ENCODE data around the gene ZNF773.
"Not testable (repeated sequence)": the region's sequence is repeated elsewhere in the genome, so short reads cannot be mapped to it uniquely, and the experiment has no call there.

ZNF773 gene

GRCh38 chr19:57499680-57500395 lies at the start of gene ZNF773:
Gene ZNF773, plus strand, starts transcription at chr19:57499938. Its CDS starts 143 bp downstream, at chr19:57500081.
- peak within 1 kb of the TSS; percentile 51 for H3K4me3 Mint-ChIP-seq
- peak within 1 kb of the TSS; percentile 26 for H3K27ac Mint-ChIP-seq
- ATAC-seq = peak; percentile 100
- H3K4me1 Mint-ChIP-seq = peaks cover 41% of the 10 kb centered on the region
- H3K9me3 Mint-ChIP-seq = peaks cover 25% of the 10 kb centered on the region
- not testable (repeated sequence) for H3K27me3 Mint-ChIP-seq
- peaks cover 54% of the 10 kb centered on the region for H3K36me3 Mint-ChIP-seq

GRCh38 chr19:57452307-57452706 lies 47.4 kb upstream of the ZNF773 start:
- Mint-ChIP-seq H3K4me1 (no peaks in the 10 kb centered on the region), H3K9me3 (peaks cover 14% of the 10 kb centered on the region), H3K36me3 (peaks cover 65% of the 10 kb centered on the region), H3K4me3 (no peak overlapping the region), H3K27ac (no peak overlapping the region), H3K27me3 (no peaks in the 10 kb centered on the region)
- no peak for ATAC-seq

GRCh38 chr19:57465680-57466381 lies 33.9 kb upstream of the ZNF773 start:
- peaks cover 30% of the 10 kb centered on the region for H3K9me3 Mint-ChIP-seq

GRCh38 chr19:57466489-57466888 lies 33.2 kb upstream of the ZNF773 start:
- ATAC-seq = no peak
- H3K9me3 Mint-ChIP-seq = peaks cover 33% of the 10 kb centered on the region
- no peaks in the 10 kb centered on the region for H3K4me1 Mint-ChIP-seq
- H3K36me3 Mint-ChIP-seq = peaks cover 74% of the 10 kb centered on the region
- no peaks in the 10 kb centered on the region for H3K27me3 Mint-ChIP-seq
- no peak overlapping the region for H3K4me3 Mint-ChIP-seq
- H3K27ac Mint-ChIP-seq = no peak overlapping the region

More at GRCh38 chr19:57465680-57466381, 33.9 kb upstream of the ZNF773 start:
- H3K36me3 Mint-ChIP-seq = peaks cover 74% of the 10 kb centered on the region
- no peak for ATAC-seq
- H3K27ac Mint-ChIP-seq = no peak overlapping the region
- no peaks in the 10 kb centered on the region for H3K27me3 Mint-ChIP-seq
- H3K4me3 Mint-ChIP-seq = no peak overlapping the region
- no peaks in the 10 kb centered on the region for H3K4me1 Mint-ChIP-seq

GRCh38 chr19:57473646-57474045 lies 26.1 kb upstream of the ZNF773 start:
- H3K27ac Mint-ChIP-seq = no peak overlapping the region

GRCh38 chr19:57477191-57478008 lies 22.3 kb upstream of the ZNF773 start, which contains the start of gene ZNF772:
Gene ZNF772, minus strand, starts transcription at chr19:57477566. Its CDS starts 257 bp downstream, at chr19:57477309.
- H3K27me3 Mint-ChIP-seq = no peaks in the 10 kb centered on the region
- peaks cover 24% of the 10 kb centered on the region for H3K4me1 Mint-ChIP-seq
- peaks cover 31% of the 10 kb centered on the region for H3K9me3 Mint-ChIP-seq
- H3K36me3 Mint-ChIP-seq = peaks cover 62% of the 10 kb centered on the region
- peak within 1 kb of the TSS; percentile 94 for H3K27ac Mint-ChIP-seq
- H3K4me3 Mint-ChIP-seq = peak within 1 kb of the TSS; percentile 89
- peak; percentile 100 for ATAC-seq

More at GRCh38 chr19:57473646-57474045, 26.1 kb upstream of the ZNF773 start:
- Mint-ChIP-seq H3K4me3 (no peak overlapping the region), H3K4me1 (peaks cover 24% of the 10 kb centered on the region), H3K9me3 (peaks cover 37% of the 10 kb centered on the region), H3K27me3 (no peaks in the 10 kb centered on the region), H3K36me3 (peaks cover 91% of the 10 kb centered on the region)
- no peak for ATAC-seq

GRCh38 chr19:57487477-57488298 lies 12.1 kb upstream of the ZNF773 start, which contains the start of gene ZNF419:
Gene ZNF419, plus strand, starts transcription at chr19:57487750. Its CDS starts 201 bp downstream, at chr19:57487951.
- not testable (repeated sequence) for H3K27me3 Mint-ChIP-seq
- peak within 1 kb of the TSS; percentile 57 for H3K27ac Mint-ChIP-seq
- H3K9me3 Mint-ChIP-seq = peaks cover 22% of the 10 kb centered on the region
- H3K4me3 Mint-ChIP-seq = peak within 1 kb of the TSS; percentile 73
- peak; percentile 99 for ATAC-seq
- H3K4me1 Mint-ChIP-seq = peaks cover 17% of the 10 kb centered on the region
- peaks cover 35% of the 10 kb centered on the region for H3K36me3 Mint-ChIP-seq

- Mint-ChIP-seq H3K36me3 (peaks cover 41% of the 10 kb centered on the region), H3K9me3 (peaks cover 25% of the 10 kb centered on the region), H3K4me3 (peak overlapping the region; percentile 60), H3K27ac (peak overlapping the region; percentile 57), H3K4me1 (peaks cover 17% of the 10 kb centered on the region)
- not testable (repeated sequence) for H3K27me3 Mint-ChIP-seq, ATAC-seq
These were observed 11.5 kb upstream of the ZNF773 start for GRCh38 chr19:57488299-57488644.

- Mint-ChIP-seq H3K4me1 (peaks cover 40% of the 10 kb centered on the region), H3K36me3 (peaks cover 54% of the 10 kb centered on the region), H3K9me3 (peaks cover 26% of the 10 kb centered on the region), H3K27ac (peak overlapping the region; percentile 26), H3K4me3 (peak overlapping the region; percentile 51)
- not testable (repeated sequence) for H3K27me3 Mint-ChIP-seq, ATAC-seq
These were observed 432 bp upstream of the ZNF773 start for GRCh38 chr19:57499332-57499679.

GRCh38 chr19:57500400-57500799 lies 662 bp downstream of the ZNF773 start:
- H3K27me3 Mint-ChIP-seq, ATAC-seq: not testable (repeated sequence)
- H3K9me3 Mint-ChIP-seq = peaks cover 25% of the 10 kb centered on the region
- H3K36me3 Mint-ChIP-seq = peaks cover 55% of the 10 kb centered on the region
- H3K4me3 Mint-ChIP-seq = peak overlapping the region; percentile 51
- H3K4me1 Mint-ChIP-seq = peaks cover 41% of the 10 kb centered on the region
- H3K27ac Mint-ChIP-seq = peak overlapping the region; percentile 26

- no peak overlapping the region for H3K27ac Mint-ChIP-seq
- no peaks in the 10 kb centered on the region for H3K27me3 Mint-ChIP-seq
- peaks cover 27% of the 10 kb centered on the region for H3K9me3 Mint-ChIP-seq
- H3K4me3 Mint-ChIP-seq = no peak overlapping the region
- peaks cover 23% of the 10 kb centered on the region for H3K4me1 Mint-ChIP-seq
- no peak for ATAC-seq
- H3K36me3 Mint-ChIP-seq = peaks cover 91% of the 10 kb centered on the region
These were observed 6.4 kb downstream of the ZNF773 start for GRCh38 chr19:57506163-57506562.

- peaks cover 31% of the 10 kb centered on the region for H3K9me3 Mint-ChIP-seq
- no peak for ATAC-seq
These were observed 11.7 kb downstream of the ZNF773 start for GRCh38 chr19:57511484-57511883.

GRCh38 chr19:57512845-57513244 lies 13.1 kb downstream of the ZNF773 start:
- Mint-ChIP-seq H3K4me3 (no peak overlapping the region), H3K36me3 (peaks cover 88% of the 10 kb centered on the region), H3K9me3 (peaks cover 31% of the 10 kb centered on the region), H3K4me1 (no peaks in the 10 kb centered on the region), H3K27me3 (no peaks in the 10 kb centered on the region), H3K27ac (no peak overlapping the region)
- no peak for ATAC-seq

More at GRCh38 chr19:57511484-57511883, 11.7 kb downstream of the ZNF773 start:
- Mint-ChIP-seq H3K27ac (no peak overlapping the region), H3K4me1 (no peaks in the 10 kb centered on the region), H3K4me3 (no peak overlapping the region), H3K36me3 (peaks cover 88% of the 10 kb centered on the region), H3K27me3 (no peaks in the 10 kb centered on the region)

GRCh38 chr19:57515255-57515654 lies 15.5 kb downstream of the ZNF773 start:
- H3K4me3 Mint-ChIP-seq = no peak overlapping the region
- H3K4me1 Mint-ChIP-seq = no peaks in the 10 kb centered on the region
- H3K36me3 Mint-ChIP-seq = peaks cover 79% of the 10 kb centered on the region
- ATAC-seq = no peak
- peaks cover 27% of the 10 kb centered on the region for H3K9me3 Mint-ChIP-seq
- H3K27ac Mint-ChIP-seq = no peak overlapping the region
- H3K27me3 Mint-ChIP-seq = no peaks in the 10 kb centered on the region
